ENCODE results near the gene PLCB1.

GRCh38 chr20:8862092-8862491 is 730.0 kb downstream of the PLCB1 start:
- TF ChIP-seq GATA2 (IDR thresholded peaks at IDR 0.05; ENCODE audit: low read depth, low read length), result no peak
- no peak for TF ChIP-seq GATA3 (IDR thresholded peaks at IDR 0.05; ENCODE audit: low read depth, low read length)
